Measurements from ENCODE around the gene C1GALT1.
"Not testable (repeated sequence)": the region's sequence is repeated elsewhere in the genome, so short reads cannot be mapped to it uniquely, and the experiment has no call there.

C1GALT1 gene

DNA sequence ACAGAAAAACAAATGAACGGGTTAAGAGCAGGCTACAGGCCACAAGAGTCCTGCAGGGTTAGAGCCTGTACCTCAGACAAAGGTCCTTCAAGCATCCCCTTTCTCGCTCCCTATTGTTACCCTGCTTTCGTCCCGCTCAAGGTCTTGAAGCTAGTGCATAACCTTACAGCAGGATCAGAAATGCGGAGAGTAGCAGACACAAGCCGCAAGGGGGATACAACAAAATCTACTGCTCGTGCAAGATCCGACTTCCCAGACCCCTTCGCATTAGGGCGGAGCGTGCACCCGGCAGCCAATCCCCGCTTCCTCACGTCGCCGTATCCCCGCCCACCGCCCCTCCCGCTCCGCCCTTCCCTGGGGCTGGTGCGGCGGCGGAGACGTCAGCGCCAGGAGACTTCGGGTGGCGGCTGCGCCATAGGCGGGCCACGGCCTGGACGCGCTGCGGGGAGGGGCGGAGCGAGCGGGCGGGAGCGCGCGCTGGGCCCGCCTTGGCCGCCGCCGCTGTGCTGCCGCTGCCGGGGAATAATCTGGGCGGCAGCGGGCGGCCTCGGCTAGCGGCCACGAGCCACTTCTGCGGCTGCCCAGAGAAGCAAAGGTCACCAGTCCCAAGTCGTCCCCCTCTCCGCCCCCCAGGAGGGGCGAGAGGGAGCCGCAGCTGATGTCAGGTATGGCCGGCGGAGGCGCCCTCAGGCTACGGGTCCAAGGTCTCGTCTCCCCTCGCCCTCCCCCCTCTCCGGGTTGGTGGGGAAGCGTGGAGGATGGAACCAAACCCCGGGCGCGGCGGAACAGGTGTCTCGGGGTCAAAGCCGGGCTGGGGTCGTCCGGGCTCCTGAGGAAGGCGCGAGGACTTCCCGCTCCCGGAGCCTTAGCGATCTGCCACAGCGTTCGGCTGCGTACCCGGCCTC is at the start of gene C1GALT1:
Gene C1GALT1, plus strand, starts transcription at position 389 of the 905 bp plus-strand sequence. CDS start 51,776 bp downstream, outside the sequence.
- peak; percentile 96 for DNase-seq (ENCODE audit: low read depth)
- TF ChIP-seq, protein P1, sequence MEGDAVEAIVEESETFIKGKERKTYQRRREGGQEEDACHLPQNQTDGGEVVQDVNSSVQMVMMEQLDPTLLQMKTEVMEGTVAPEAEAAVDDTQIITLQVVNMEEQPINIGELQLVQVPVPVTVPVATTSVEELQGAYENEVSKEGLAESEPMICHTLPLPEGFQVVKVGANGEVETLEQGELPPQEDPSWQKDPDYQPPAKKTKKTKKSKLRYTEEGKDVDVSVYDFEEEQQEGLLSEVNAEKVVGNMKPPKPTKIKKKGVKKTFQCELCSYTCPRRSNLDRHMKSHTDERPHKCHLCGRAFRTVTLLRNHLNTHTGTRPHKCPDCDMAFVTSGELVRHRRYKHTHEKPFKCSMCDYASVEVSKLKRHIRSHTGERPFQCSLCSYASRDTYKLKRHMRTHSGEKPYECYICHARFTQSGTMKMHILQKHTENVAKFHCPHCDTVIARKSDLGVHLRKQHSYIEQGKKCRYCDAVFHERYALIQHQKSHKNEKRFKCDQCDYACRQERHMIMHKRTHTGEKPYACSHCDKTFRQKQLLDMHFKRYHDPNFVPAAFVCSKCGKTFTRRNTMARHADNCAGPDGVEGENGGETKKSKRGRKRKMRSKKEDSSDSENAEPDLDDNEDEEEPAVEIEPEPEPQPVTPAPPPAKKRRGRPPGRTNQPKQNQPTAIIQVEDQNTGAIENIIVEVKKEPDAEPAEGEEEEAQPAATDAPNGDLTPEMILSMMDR (IDR thresholded peaks at IDR 0.05; ENCODE audit: low read depth, low read length, missing control alignments): peak; percentile 57
- H3K4me3 ChIP-seq (ENCODE audit: low read depth, low read length): peak within 1 kb of the TSS; percentile 89
- in situ Hi-C loops (cut with HindIII; ENCODE audit: low sequenced_read_pairs): no loop called here

DNA sequence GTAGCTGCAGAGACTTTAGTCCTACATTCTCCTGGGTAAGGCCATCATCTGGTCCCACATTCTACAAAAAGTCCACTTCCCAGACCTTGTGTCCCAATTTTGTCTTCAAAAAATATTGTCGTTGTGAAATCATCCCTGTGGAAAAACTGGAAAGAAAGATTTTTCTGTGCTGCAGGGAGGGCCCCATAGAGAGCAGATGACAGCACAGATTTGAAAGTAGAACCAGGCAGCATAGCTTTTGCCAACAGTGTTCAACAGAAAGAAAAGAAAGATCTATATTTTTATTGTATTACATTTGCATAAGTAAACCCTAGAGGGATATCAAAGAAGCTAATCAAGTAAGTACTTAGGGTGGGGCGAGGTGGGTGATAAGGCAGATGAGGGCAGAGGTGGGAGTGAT is 48.3 kb upstream of the C1GALT1 start:
- in situ Hi-C loops (cut with HindIII; ENCODE audit: low sequenced_read_pairs): no loop called here
- DNase-seq (ENCODE audit: low read depth): no peak
- TF ChIP-seq, protein P1 (IDR thresholded peaks at IDR 0.05; ENCODE audit: low read depth, low read length, missing control alignments): no peak

DNA sequence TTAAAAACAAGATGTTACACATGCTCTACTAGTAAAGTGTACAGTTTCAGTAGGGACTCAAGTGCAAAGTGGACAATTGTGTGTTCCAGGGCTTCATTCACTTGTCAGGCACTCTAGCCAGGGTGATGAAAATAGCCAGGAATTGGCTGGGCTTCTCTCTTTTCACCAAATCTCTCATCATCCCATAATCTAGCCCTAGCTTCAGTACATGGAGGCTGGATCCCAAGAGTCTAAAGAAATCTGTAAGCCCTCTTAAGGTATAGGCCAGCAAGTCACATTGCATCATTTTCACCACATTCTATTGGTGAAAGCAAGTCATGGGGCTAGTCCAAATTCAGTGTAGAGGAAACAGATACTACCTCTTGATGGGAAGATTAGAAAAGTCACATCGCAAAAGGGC is 47.3 kb upstream of the C1GALT1 start:
- in situ Hi-C loops (cut with HindIII; ENCODE audit: low sequenced_read_pairs): no loop called here
- TF ChIP-seq, protein P1 (IDR thresholded peaks at IDR 0.05; ENCODE audit: low read depth, low read length, missing control alignments): no peak
- DNase-seq (ENCODE audit: low read depth): no peak
- H3K4me3 ChIP-seq (ENCODE audit: low read depth, low read length): no peak overlapping the region

More for the DNA sequence above, 48.3 kb upstream of the C1GALT1 start:
- H3K4me3 ChIP-seq (ENCODE audit: low read depth, low read length): no peak overlapping the region

DNA sequence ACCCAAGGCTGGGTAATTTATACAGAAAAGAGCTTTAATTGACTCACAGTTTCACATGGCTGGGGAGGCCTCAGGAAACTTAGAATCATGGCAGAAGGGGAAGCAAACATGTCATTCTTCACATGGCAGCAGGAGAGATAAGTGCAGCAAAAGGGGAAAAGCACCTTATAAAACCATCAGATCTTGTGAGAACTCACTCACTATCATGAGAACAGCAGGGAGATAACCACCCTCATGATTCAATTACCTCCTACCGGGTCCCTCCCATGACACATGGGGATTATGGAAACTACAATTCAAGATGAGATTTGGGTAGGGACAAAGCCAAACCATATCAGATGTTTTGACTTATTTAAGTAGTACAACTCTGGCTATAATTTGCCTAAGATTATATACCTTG is 46.4 kb upstream of the C1GALT1 start:
- DNase-seq (ENCODE audit: low read depth); in situ Hi-C loops (cut with HindIII; ENCODE audit: low sequenced_read_pairs); H3K4me3 ChIP-seq (ENCODE audit: low read depth, low read length): not testable (repeated sequence)

DNA sequence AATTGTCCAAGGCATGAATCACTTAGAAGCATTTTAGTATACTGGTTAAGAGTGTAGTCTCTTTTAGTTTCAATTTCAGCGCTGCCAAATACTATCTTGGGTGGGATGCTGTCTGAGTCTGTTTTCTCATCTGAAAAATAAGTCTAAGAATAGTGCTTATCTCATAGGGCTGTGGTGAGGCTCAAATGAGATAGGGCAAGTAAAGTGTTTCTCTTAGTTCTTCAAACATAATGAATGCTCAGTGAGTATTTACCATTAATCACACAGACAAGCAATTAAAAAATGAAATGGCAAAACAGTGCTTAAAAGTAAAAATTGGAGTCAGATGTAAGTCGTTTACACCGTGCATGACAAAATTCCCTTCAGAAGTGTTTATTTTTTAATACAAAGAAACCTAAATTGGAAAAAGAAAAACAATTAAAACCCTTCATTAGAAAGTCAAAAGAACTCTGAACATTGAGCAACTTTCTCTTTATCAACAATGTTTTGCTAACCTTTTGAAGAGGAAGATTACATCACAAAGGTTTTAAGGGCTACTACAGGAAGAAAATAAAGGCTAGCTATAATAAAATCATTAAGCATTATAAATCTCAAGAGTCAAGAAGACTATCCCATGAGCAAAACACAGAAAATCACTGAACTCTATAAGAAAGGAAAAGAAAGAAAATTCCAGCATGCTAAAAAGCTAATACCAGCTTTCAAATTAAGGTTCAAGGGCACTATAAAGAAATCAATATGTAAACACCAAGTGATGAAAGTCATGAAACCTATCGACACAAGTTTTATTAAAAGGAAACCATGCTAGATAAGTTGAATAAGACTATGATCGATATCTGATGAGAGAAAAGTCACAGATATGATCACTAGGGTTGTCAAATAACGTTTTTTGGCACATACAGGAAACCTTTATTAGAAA is 45.6 kb upstream of the C1GALT1 start:
- TF ChIP-seq, protein P1 (IDR thresholded peaks at IDR 0.05; ENCODE audit: low read depth, low read length, missing control alignments): no peak
- no peak for DNase-seq (ENCODE audit: low read depth)
- in situ Hi-C loops (cut with HindIII; ENCODE audit: low sequenced_read_pairs): no loop called here
- no peak overlapping the region for H3K4me3 ChIP-seq (ENCODE audit: low read depth, low read length)

DNA sequence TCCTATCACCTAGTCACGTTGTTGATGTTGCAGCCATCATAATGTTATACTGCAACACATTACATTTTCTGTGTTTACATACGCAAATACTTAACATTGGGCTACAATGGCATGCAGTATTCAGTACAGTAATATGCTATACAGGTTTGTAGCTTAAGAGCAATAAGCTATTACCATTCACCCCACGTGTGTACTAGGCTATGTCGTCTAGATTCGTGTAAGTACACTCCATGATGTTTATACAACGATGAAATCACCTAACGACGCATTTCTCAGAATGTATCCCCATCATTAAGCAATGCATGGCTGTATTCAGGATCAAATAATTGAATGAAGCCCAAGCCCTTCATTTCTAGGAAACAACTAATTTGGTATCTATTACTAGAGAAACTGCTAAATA is 43.4 kb upstream of the C1GALT1 start:
- in situ Hi-C loops (cut with HindIII; ENCODE audit: low sequenced_read_pairs): no loop called here
- TF ChIP-seq, protein P1 (IDR thresholded peaks at IDR 0.05; ENCODE audit: low read depth, low read length, missing control alignments): no peak
- H3K4me3 ChIP-seq (ENCODE audit: low read depth, low read length): no peak overlapping the region
- DNase-seq (ENCODE audit: low read depth): no peak

DNA sequence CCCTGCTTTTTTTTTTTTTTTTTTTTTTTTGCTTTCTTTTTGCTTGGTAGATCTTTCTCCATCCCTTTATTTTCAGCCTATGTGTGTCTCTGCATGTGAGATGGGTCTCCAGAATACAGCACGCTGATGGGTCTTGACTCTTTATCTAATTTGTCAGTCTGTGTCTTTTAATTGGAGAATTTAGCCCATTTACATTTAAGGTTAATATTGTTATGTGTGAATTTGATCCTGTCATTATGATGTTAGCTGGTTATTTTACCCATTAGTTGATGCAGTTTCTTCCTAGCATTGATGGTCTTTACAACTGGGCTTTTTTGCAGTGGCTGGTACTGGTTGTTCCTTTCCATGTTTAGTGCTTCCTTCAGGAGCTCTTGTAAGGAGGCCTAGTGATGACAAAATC is 38.9 kb upstream of the C1GALT1 start:
- H3K4me3 ChIP-seq (ENCODE audit: low read depth, low read length); in situ Hi-C loops (cut with HindIII; ENCODE audit: low sequenced_read_pairs); DNase-seq (ENCODE audit: low read depth): not testable (repeated sequence)

DNA sequence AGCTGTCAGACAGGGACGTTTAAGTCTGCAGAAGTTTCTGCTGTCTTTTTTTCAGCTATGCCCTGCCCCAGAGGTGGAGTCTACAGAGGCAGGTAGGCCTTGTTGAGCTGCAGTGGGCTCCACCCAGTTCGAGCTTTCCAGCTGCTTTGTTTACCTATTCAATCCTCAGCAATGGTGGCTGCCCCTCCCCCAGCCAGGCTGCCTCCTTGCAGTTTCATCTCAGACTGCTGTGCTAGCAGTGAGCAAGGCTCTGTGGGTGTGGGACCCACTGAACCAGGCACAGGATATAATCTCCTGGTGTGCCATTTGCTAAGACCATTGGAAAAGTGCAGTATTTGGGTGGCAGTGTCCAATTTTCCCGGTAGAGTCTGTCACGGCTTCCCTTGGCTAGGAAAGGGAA is 37.2 kb upstream of the C1GALT1 start:
- in situ Hi-C loops (cut with HindIII; ENCODE audit: low sequenced_read_pairs); H3K4me3 ChIP-seq (ENCODE audit: low read depth, low read length); DNase-seq (ENCODE audit: low read depth): not testable (repeated sequence)
